SK-N-MC (cell line): ENCODE data around the gene PKP2.

ENCODE experiments used
- DNase-seq: peaks from one replicate; pipeline ENCODE4 v3.0.0-alpha.2; 2011; ENCODE audit warnings: low read depth, low spot score
- H3K27ac ChIP-seq: fragments of 200-600 bp; sonication (generic); 2 replicates; pipeline ENCODE4 v1.5.1; 2016; ENCODE audit warnings: mixed run types
- H3K36me3 ChIP-seq: fragments of 200-600 bp; sonication (generic); 2 replicates; pipeline ENCODE4 v1.6.1; 2017; ENCODE audit warnings: antibody characterized with exemption, low read length, mixed read lengths; ENCODE audit not compliant: insufficient read depth
- H3K4me3 ChIP-seq: fragments of 200-600 bp; sonication (generic); 2 replicates; pipeline ENCODE4 v1.5.1; 2016
- H3K9ac ChIP-seq: fragments of 200-600 bp; sonication (generic); 2 replicates; pipeline ENCODE4 v1.8.0; 2017; ENCODE audit warnings: mixed run types, mixed read lengths; ENCODE audit not compliant: insufficient read length
- H3K9me3 ChIP-seq: fragments of 200-600 bp; sonication (generic); 2 replicates; pipeline ENCODE4 v1.6.1; 2017; ENCODE audit warnings: low read depth, mild to moderate bottlenecking, antibody characterized with exemption, low read length, moderate library complexity, mixed read lengths
- EZH2 ChIP-seq: fragments of 200-600 bp; sonication (generic); IDR thresholded peaks from one replicate; pipeline ENCODE4 v1.6.1; 2017; ENCODE audit warnings: antibody characterized with exemption
- FOXP2 ChIP-seq: optimal IDR thresholded peaks from 2 replicates; pipeline ENCODE3; 2011; ENCODE audit warnings: mild to moderate bottlenecking, moderate library complexity; ENCODE audit not compliant: insufficient read depth; ENCODE audit errors: extremely low read length, control extremely low read depth
- POLR2AphosphoS5 ChIP-seq: IDR thresholded peaks from 2 replicates; pipeline ENCODE4 v1.6.1; 2012; ENCODE audit warnings: mild to moderate bottlenecking, low read depth, low read length, borderline replicate concordance

PKP2 gene

DNA sequence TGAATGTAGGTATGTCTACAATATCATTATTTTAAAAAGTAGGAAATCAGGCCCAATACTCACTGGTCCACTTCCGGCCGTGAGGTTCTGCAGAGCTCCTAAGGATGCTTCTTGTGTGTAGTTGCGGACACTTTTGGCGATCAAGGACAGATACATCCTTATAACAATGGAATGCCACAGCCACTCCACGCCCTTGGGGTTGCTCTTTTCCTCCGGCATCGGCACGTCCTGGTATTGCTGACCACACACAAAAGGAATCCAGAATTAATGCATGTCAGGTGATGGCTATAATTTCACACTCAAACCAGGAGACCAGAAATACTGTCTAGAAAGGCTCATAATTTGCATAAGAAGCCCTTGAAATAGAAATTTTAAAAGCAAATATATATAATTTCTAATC lies 75.3 kb downstream of the PKP2 start:
- Histone ChIP-seq H3K27ac (no peak overlapping the region), H3K4me3 (no peak overlapping the region), H3K36me3 (peaks cover 51% of the 10 kb centered on the region), H3K9me3 (no peaks in the 10 kb centered on the region), H3K9ac (no peak overlapping the region)
- DNase-seq: no peak
- TF ChIP-seq EZH2: no peak
- no peak for TF ChIP-seq FOXP2
- TF ChIP-seq POLR2AphosphoS5: no peak

- Histone ChIP-seq H3K9me3 (no peaks in the 10 kb centered on the region), H3K27ac (no peak overlapping the region), H3K9ac (no peak overlapping the region), H3K36me3 (peaks cover 54% of the 10 kb centered on the region), H3K4me3 (no peak overlapping the region)
- TF ChIP-seq FOXP2 (no peak), EZH2 (no peak), POLR2AphosphoS5 (no peak)
- no peak for DNase-seq
Measured at GRCh38 chr12:32820376-32820931, 76.1 kb downstream of the PKP2 start.

GRCh38 chr12:32819424-32819823 lies 77.2 kb downstream of the PKP2 start:
- TF ChIP-seq FOXP2: no peak
- TF ChIP-seq POLR2AphosphoS5: no peak
- no peak for TF ChIP-seq EZH2
- no peaks in the 10 kb centered on the region for H3K9me3 ChIP-seq
- H3K4me3 ChIP-seq: no peak overlapping the region
- H3K36me3 ChIP-seq: peaks cover 54% of the 10 kb centered on the region
- H3K27ac ChIP-seq: no peak overlapping the region
- DNase-seq: no peak
- no peak overlapping the region for H3K9ac ChIP-seq

- Histone ChIP-seq H3K9ac (no peak overlapping the region), H3K4me3 (no peak overlapping the region)
- DNase-seq: no peak
Measured at GRCh38 chr12:32811686-32812392, 84.7 kb downstream of the PKP2 start.

DNA sequence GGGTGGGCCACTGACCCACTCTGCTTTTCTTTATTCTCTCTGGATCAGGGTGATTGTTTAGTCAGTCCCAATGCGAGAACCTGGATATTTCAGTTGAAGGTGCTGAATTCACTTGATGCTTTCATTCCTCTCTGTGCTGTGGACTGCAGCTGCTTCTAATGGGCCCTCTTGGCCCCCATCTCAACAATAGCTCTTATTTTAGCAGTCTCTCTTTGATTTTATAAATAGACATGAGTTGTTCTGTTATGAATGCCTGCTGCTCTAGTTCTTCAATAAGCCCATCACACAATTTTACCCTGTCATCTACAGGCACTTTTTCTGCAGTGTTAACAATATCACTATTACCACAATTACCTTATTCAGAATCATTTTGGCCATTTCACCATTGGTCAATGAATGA lies 86.7 kb downstream of the PKP2 start:
- no peaks in the 10 kb centered on the region for H3K9me3 ChIP-seq
- no peak overlapping the region for H3K9ac ChIP-seq
- DNase-seq: no peak
- TF ChIP-seq FOXP2 (no peak), EZH2 (no peak), POLR2AphosphoS5 (no peak)
- H3K36me3 ChIP-seq: peaks cover 20% of the 10 kb centered on the region
- no peak overlapping the region for H3K4me3 ChIP-seq
- H3K27ac ChIP-seq: no peak overlapping the region

More at GRCh38 chr12:32811686-32812392, 84.7 kb downstream of the PKP2 start:
- H3K27ac ChIP-seq: no peak overlapping the region
- H3K36me3 ChIP-seq: peaks cover 28% of the 10 kb centered on the region
- TF ChIP-seq POLR2AphosphoS5: no peak
- TF ChIP-seq EZH2: no peak
- no peak for TF ChIP-seq FOXP2
- H3K9me3 ChIP-seq: no peaks in the 10 kb centered on the region

- Histone ChIP-seq H3K36me3 (peaks cover 20% of the 10 kb centered on the region), H3K27ac (no peak overlapping the region), H3K4me3 (no peak overlapping the region), H3K9ac (no peak overlapping the region), H3K9me3 (no peaks in the 10 kb centered on the region)
- no peak for DNase-seq
- TF ChIP-seq POLR2AphosphoS5 (no peak), EZH2 (no peak), FOXP2 (no peak)
Measured at GRCh38 chr12:32809196-32809595, 87.4 kb downstream of the PKP2 start.

GRCh38 chr12:32804301-32804700 lies 92.3 kb downstream of the PKP2 start:
- no peak for TF ChIP-seq EZH2
- no peak for TF ChIP-seq FOXP2
- TF ChIP-seq POLR2AphosphoS5: no peak
- peaks cover 26% of the 10 kb centered on the region for H3K36me3 ChIP-seq
- no peak for DNase-seq
- H3K9me3 ChIP-seq: no peaks in the 10 kb centered on the region
- H3K27ac ChIP-seq: no peak overlapping the region
- no peak overlapping the region for H3K9ac ChIP-seq
- no peak overlapping the region for H3K4me3 ChIP-seq

DNA sequence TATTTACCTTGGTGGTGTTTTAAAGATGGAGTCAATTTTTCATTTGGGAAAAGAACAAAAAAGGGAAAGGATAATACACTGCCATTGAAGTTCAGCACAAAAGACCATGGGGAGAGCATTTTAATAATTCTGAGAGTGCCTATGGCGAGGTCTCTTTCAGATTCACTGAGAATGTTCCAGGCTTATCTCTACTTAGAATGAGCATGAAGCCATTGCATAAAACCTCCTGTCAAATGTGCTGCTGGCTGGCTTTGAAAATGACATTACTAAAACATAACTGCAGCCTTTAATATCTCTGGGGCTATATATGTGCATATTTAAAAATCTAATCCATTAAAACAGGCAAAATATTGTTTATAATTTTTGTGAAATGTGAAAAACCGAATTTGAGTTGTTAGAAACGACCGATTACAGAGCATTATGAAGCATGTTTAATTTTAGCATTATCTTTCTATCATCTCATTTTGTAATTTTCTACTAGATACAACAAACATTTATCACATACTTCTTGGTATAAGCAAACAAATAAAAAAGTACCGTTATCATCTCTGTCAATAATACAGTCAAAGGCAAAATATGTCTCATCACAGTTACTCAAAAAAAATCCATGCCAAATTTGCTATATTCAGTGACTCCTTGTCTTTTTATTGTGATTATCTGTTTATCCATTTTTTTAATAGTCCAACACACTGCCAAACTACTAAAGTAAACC lies 95.2 kb downstream of the PKP2 start:
- no peak for DNase-seq
- Histone ChIP-seq H3K4me3 (no peak overlapping the region), H3K27ac (no peak overlapping the region), H3K36me3 (peaks cover 21% of the 10 kb centered on the region), H3K9ac (no peak overlapping the region), H3K9me3 (no peaks in the 10 kb centered on the region)
- TF ChIP-seq POLR2AphosphoS5: no peak
- TF ChIP-seq EZH2: no peak
- TF ChIP-seq FOXP2: no peak
